ENCODE data around the gene ELAVL1. TPM values are rescaled to one million over a fixed set of nuclear protein-coding genes. Genes with fewer than 3 reads are reported as not detected.

Gene ELAVL1
- total RNA-seq, 1 donor from 2014 or later, result 124 TPM

- Mint-ChIP-seq H3K4me1 (ENCODE audit: unreplicated experiment) (peaks cover 16% of the 10 kb centered on the region), H3K36me3 (peaks cover 4% of the 10 kb centered on the region), H3K27me3 (no peaks in the 10 kb centered on the region), H3K27ac (peak overlapping the region; percentile 84), H3K9me3 (no peaks in the 10 kb centered on the region), H3K4me3 (peak overlapping the region; percentile 87)
- peak; percentile 70 for DNase-seq (ENCODE audit: extremely low spot score, unreplicated experiment)
- TF ChIP-seq CTCF (conservative IDR thresholded peaks at IDR 0.05), result peak; percentile 10
Measured at GRCh38 chr19:7926727-7927604, 78.5 kb downstream of the ELAVL1 start.

DNA sequence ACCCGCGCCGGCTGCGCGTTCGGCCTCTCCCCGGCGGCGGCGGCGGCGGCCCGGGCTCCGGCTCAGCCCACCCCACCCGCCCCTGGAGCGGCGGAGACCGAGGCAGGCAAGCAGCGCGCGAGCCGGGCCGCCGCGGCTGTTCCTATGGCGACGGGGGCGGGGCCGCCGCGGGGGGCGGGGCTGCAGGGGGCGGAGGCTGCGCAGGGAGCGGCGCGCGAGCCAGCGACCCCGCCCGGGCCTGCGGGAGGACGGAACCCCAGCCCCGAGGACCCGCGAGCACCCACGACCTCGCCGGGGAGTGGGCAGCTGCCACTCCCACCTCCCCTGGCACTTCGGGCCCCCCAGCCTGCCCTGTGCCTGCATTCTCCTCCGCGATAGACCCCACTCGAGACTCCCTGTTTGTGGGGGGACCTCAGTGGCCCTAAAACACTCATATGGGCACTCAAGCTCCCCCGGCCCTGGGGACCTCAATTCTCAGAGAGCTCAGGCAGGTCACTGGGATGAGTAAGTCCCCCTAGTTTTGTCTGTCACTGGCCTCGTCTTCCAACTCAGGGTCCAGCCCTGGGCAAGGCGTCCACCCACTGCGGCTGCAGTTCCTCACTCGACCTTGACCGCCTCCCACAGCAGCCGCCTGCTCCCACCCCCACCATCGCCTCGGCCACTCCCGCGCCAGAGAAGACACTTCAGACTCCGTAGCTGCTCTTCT, 79.3 kb downstream of the ELAVL1 start, which contains the start of gene CTXN1:
Gene CTXN1 (minus strand): TSS at position 115 of the 706 bp plus-strand sequence. CDS start 597 bp downstream, outside the sequence.
- peaks cover 4% of the 10 kb centered on the region for H3K36me3 Mint-ChIP-seq
- H3K4me3 Mint-ChIP-seq, result peak within 1 kb of the TSS; percentile 93
- peak; percentile 57 for TF ChIP-seq CTCF (conservative IDR thresholded peaks at IDR 0.05)
- no peaks in the 10 kb centered on the region for H3K9me3 Mint-ChIP-seq
- peak; percentile 91 for DNase-seq (ENCODE audit: extremely low spot score, unreplicated experiment)
- H3K27ac Mint-ChIP-seq, result peak within 1 kb of the TSS; percentile 92
- no peaks in the 10 kb centered on the region for H3K27me3 Mint-ChIP-seq
- peaks cover 18% of the 10 kb centered on the region for H3K4me1 Mint-ChIP-seq (ENCODE audit: unreplicated experiment)

GRCh38 chr19:7925171-7925851, 80.1 kb downstream of the ELAVL1 start:
- Mint-ChIP-seq H3K36me3 (peaks cover 4% of the 10 kb centered on the region), H3K4me1 (ENCODE audit: unreplicated experiment) (peaks cover 23% of the 10 kb centered on the region), H3K4me3 (peak overlapping the region; percentile 93), H3K9me3 (no peaks in the 10 kb centered on the region), H3K27ac (peak overlapping the region; percentile 92), H3K27me3 (no peaks in the 10 kb centered on the region)
- peak; percentile 95 for DNase-seq (ENCODE audit: extremely low spot score, unreplicated experiment)
- TF ChIP-seq CTCF (conservative IDR thresholded peaks at IDR 0.05), result peak; percentile 99

GRCh38 chr19:7924651-7925170, 80.7 kb downstream of the ELAVL1 start:
- Mint-ChIP-seq H3K4me1 (ENCODE audit: unreplicated experiment) (peaks cover 27% of the 10 kb centered on the region), H3K36me3 (peaks cover 4% of the 10 kb centered on the region), H3K4me3 (peak overlapping the region; percentile 73), H3K9me3 (no peaks in the 10 kb centered on the region), H3K27ac (peak overlapping the region; percentile 70), H3K27me3 (peaks cover 5% of the 10 kb centered on the region)
- no peak for TF ChIP-seq CTCF (conservative IDR thresholded peaks at IDR 0.05)
- no peak for DNase-seq (ENCODE audit: extremely low spot score, unreplicated experiment)

GRCh38 chr19:7924241-7924640, 81.2 kb downstream of the ELAVL1 start:
- peaks cover 4% of the 10 kb centered on the region for H3K36me3 Mint-ChIP-seq
- H3K27ac Mint-ChIP-seq, result peak overlapping the region; percentile 70
- H3K9me3 Mint-ChIP-seq, result no peaks in the 10 kb centered on the region
- peak overlapping the region; percentile 82 for H3K4me3 Mint-ChIP-seq
- no peak for TF ChIP-seq CTCF (conservative IDR thresholded peaks at IDR 0.05)
- H3K27me3 Mint-ChIP-seq, result peaks cover 7% of the 10 kb centered on the region
- no peak for DNase-seq (ENCODE audit: extremely low spot score, unreplicated experiment)
- peaks cover 28% of the 10 kb centered on the region for H3K4me1 Mint-ChIP-seq (ENCODE audit: unreplicated experiment)
